ENCODE measurements around the gene BIRC2. TPM values are rescaled to one million over a fixed set of nuclear protein-coding genes. Genes with fewer than 3 reads are reported as not detected.

The BIRC2 gene
- total RNA-seq, 1 experiment from 2014 or later, result 32.6 TPM

- no peak overlapping the region for H3K4me3 ChIP-seq (replicated peaks in 1 of 2; ENCODE audit: low read depth in 1 of 2, low read length in 2 of 2)
- no peaks in the 10 kb centered on the region for H3K27me3 ChIP-seq (ENCODE audit: insufficient read depth, low read length)
- DNase-seq (ENCODE audit: low read depth, low spot score), result no peak
These were observed 18.3 kb upstream of the BIRC2 start for GRCh38 chr11:102328748-102329147.

More at GRCh38 chr11:102328748-102329147, 18.3 kb upstream of the BIRC2 start:
- H3K36me3 ChIP-seq (ENCODE audit: control insufficient read depth in 1 of 2, insufficient read depth in 2 of 2, low read length in 2 of 2), result no peaks in the 10 kb centered on the region
- no peaks in the 10 kb centered on the region for H3K9me2 ChIP-seq (ENCODE audit: insufficient read depth)
- intact Hi-C loops (cut with micrococcal nuclease), result no loop called here
- H4K20me1 ChIP-seq (ENCODE audit: insufficient read depth), result no peaks in the 10 kb centered on the region
- BruUV-seq (replicated peaks), result no TSS peak
- H3K9ac ChIP-seq (ENCODE audit: low read length), result no peak overlapping the region
- no peak overlapping the region for H2AFZ ChIP-seq (ENCODE audit: low read depth, low read length, poor library complexity, severe bottlenecking)
- no peaks in the 10 kb centered on the region for H3K9me3 ChIP-seq (ENCODE audit: control insufficient read depth in 1 of 2, insufficient read depth in 1 of 2, low read depth in 1 of 2, low read length in 2 of 2)
- no peak overlapping the region for H3K4me2 ChIP-seq (ENCODE audit: low read length)
- TF ChIP-seq EGR1 (IDR thresholded peaks at IDR 0.05; ENCODE audit: low read depth) (no peak), ELF1 (IDR thresholded peaks at IDR 0.05; ENCODE audit: borderline replicate concordance, low read depth) (no peak), ZNF274 (IDR thresholded peaks at IDR 0.05; ENCODE audit: low read depth, low read length) (no peak), REST (IDR thresholded peaks at IDR 0.05; ENCODE audit: low read depth) (no peak), ZBTB33 (IDR thresholded peaks at IDR 0.05; ENCODE audit: extremely low read depth, insufficient replicate concordance, low read length) (no peak), EZH2 (IDR thresholded peaks at IDR 0.05) (no peak), EZH2phosphoT487 (IDR thresholded peaks at IDR 0.05; ENCODE audit: borderline replicate concordance) (no peak), YY1 (IDR thresholded peaks at IDR 0.05; ENCODE audit: extremely low read depth, insufficient replicate concordance, low read depth, low read length) (no peak), ZFX (IDR thresholded peaks at IDR 0.05) (no peak), CBX3 (IDR thresholded peaks at IDR 0.05; ENCODE audit: low read depth) (no peak), SIN3A (IDR thresholded peaks at IDR 0.05; ENCODE audit: low read depth) (no peak), POLR2AphosphoS5 (IDR thresholded peaks at IDR 0.05; ENCODE audit: low read depth, low read length) (no peak), FOSL1 (IDR thresholded peaks at IDR 0.05; ENCODE audit: low read depth) (no peak), JUND (IDR thresholded peaks at IDR 0.05) (no peak), RAD21 (IDR thresholded peaks at IDR 0.05; ENCODE audit: low read depth) (no peak)
- ChIA-PET POLR2A (no interaction called here), CTCF (no interaction called here), RAD21 (ENCODE audit: low non-redundant PET in 1 of 2, low total read pairs in 2 of 2, uncharacterized antibody in 2 of 2, unreplicated experiment in 2 of 2) (no interaction called here)
- no peak for ATAC-seq
- no peaks in the 10 kb centered on the region for H3K79me2 ChIP-seq (ENCODE audit: insufficient read depth, low read length)
- H3K27ac ChIP-seq (ENCODE audit: low read depth, low read length), result no peak overlapping the region
- 0 out of 4 replicates have a peak, but pooled peaks cover 0 to 3% of the 10 kb centered on the region in 2 experiments for H3K4me1 ChIP-seq (ENCODE audit: control insufficient read depth in 1 of 2, insufficient read depth in 2 of 2, low read length in 2 of 2)

All from HCT116 (cell line).